SK-N-SH treated with all-trans-retinoic acid at 6 μM for 48 hours (cell line): Measurements from ENCODE around the gene FGFRL1.

Source experiments
- ATAC-seq: fragments of 200-7000 bp; cut with Tn5 transposase; 3 replicates; pipeline ENCODE4 v1.9.1; 2020; ENCODE audit warnings: mild to moderate bottlenecking, moderate library complexity
- BACH2 ChIP-seq: fragments of 250-450 bp; sonication (Bioruptor Pico); IDR thresholded peaks from 2 replicates; pipeline ENCODE4 v1.9.0; 2021; ENCODE audit warnings: mild to moderate bottlenecking, borderline replicate concordance
- CREB5 ChIP-seq: fragments of 250-450 bp; sonication (Bioruptor Pico); IDR thresholded peaks from 2 replicates; pipeline ENCODE4 v1.5.1; 2020; ENCODE audit warnings: low read depth, mild to moderate bottlenecking, moderate library complexity
- CSDC2 ChIP-seq: fragments of 250-450 bp; sonication (Bioruptor Pico); IDR thresholded peaks from 2 replicates; pipeline ENCODE4 v1.5.0; 2020; ENCODE audit warnings: mild to moderate bottlenecking, moderate library complexity
- CSRNP3 ChIP-seq: fragments of 250-450 bp; sonication (Bioruptor Pico); IDR thresholded peaks from 2 replicates; pipeline ENCODE4 v1.5.1; 2021; ENCODE audit warnings: mild to moderate bottlenecking, moderate library complexity
- ESRRG ChIP-seq: fragments of 250-450 bp; sonication (Bioruptor Pico); IDR thresholded peaks from 2 replicates; pipeline ENCODE4 v1.6.1; 2021; ENCODE audit warnings: mild to moderate bottlenecking
- GLIS3 ChIP-seq: fragments of 250-450 bp; sonication (Bioruptor Pico); IDR thresholded peaks from 2 replicates; pipeline ENCODE4 v1.5.0; 2020; ENCODE audit warnings: mild to moderate bottlenecking, moderate library complexity
- ISL1 ChIP-seq: fragments of 250-450 bp; sonication (Bioruptor Pico); IDR thresholded peaks from 2 replicates; pipeline ENCODE4 v2.1.2; 2022; ENCODE audit warnings: mild to moderate bottlenecking, moderate library complexity
- OSR1 ChIP-seq: fragments of 250-450 bp; sonication (Bioruptor Pico); IDR thresholded peaks from 2 replicates; pipeline ENCODE4 v1.8.0; 2022; ENCODE audit warnings: moderate library complexity, mild to moderate bottlenecking, inconsistent platforms
- PATZ1 ChIP-seq: fragments of 250-450 bp; sonication (Bioruptor Pico); IDR thresholded peaks from 2 replicates; pipeline ENCODE4 v1.8.0; 2020; ENCODE audit warnings: mild to moderate bottlenecking, moderate library complexity, borderline replicate concordance
- POU6F1 ChIP-seq: fragments of 250-450 bp; sonication (Bioruptor Pico); IDR thresholded peaks from 2 replicates; pipeline ENCODE4 v1.8.0; 2021; ENCODE audit warnings: low read depth, mild to moderate bottlenecking, moderate library complexity, borderline replicate concordance
- PPARA ChIP-seq: fragments of 250-450 bp; sonication (Bioruptor Pico); IDR thresholded peaks from 2 replicates; pipeline ENCODE4 v1.5.0; 2020; ENCODE audit warnings: mild to moderate bottlenecking, borderline replicate concordance
- SNAI2 ChIP-seq: fragments of 250-450 bp; sonication (Bioruptor Pico); IDR thresholded peaks from 2 replicates; pipeline ENCODE4 v1.5.0; 2020; ENCODE audit warnings: mild to moderate bottlenecking, moderate library complexity
- TCF4 ChIP-seq: fragments of 250-450 bp; sonication (Bioruptor Pico); IDR thresholded peaks from 2 replicates; pipeline ENCODE4 v1.8.0; 2021; ENCODE audit warnings: mild to moderate bottlenecking, moderate library complexity, borderline replicate concordance
- TOX ChIP-seq: fragments of 250-450 bp; sonication (Bioruptor Pico); IDR thresholded peaks from 2 replicates; pipeline ENCODE4 v1.8.0; 2021; ENCODE audit warnings: mild to moderate bottlenecking, moderate library complexity, borderline replicate concordance
- TSHZ2 ChIP-seq: fragments of 250-450 bp; sonication (Bioruptor Pico); IDR thresholded peaks from 2 replicates; pipeline ENCODE4 v1.5.0; 2020; ENCODE audit warnings: mild to moderate bottlenecking, moderate library complexity
- ZC3H10 ChIP-seq: fragments of 250-450 bp; sonication (Bioruptor Pico); IDR thresholded peaks from 2 replicates; pipeline ENCODE4 v1.5.1; 2021; ENCODE audit warnings: mild to moderate bottlenecking, moderate library complexity
- ZFP3 ChIP-seq: fragments of 250-450 bp; sonication (Bioruptor Pico); IDR thresholded peaks from 2 replicates; pipeline ENCODE4 v1.5.0; 2020; ENCODE audit warnings: mild to moderate bottlenecking, moderate library complexity
- ZFP30 ChIP-seq: fragments of 450-650 bp; formaldehyde crosslinking; IDR thresholded peaks from 2 replicates; pipeline ENCODE4 v1.5.0; 2022; ENCODE audit warnings: mild to moderate bottlenecking, moderate library complexity
- ZNF565 ChIP-seq: fragments of 450-650 bp; formaldehyde crosslinking; conservative IDR thresholded peaks from 2 replicates; pipeline ENCODE4 v1.5.0; 2020; ENCODE audit warnings: low read depth, mild to moderate bottlenecking, moderate library complexity
- ZNF70 ChIP-seq: fragments of 450-650 bp; formaldehyde crosslinking; IDR thresholded peaks from 2 replicates; pipeline ENCODE4 v1.5.0; 2020; ENCODE audit warnings: mild to moderate bottlenecking, moderate library complexity
- ZNF8 ChIP-seq: fragments of 450-650 bp; formaldehyde crosslinking; IDR thresholded peaks from 2 replicates; pipeline ENCODE4 v1.5.0; 2020; ENCODE audit warnings: mild to moderate bottlenecking, moderate library complexity

Gene FGFRL1

GRCh38 chr4:1029529-1029928, 18.1 kb downstream of the FGFRL1 start (continued):
- TF ChIP-seq CREB5 (CRISPR knock-in tag): no peak
- no peak for TF ChIP-seq OSR1 (CRISPR knock-in tag)
- no peak for TF ChIP-seq ZC3H10 (CRISPR knock-in tag)
- no peak for TF ChIP-seq ISL1 (CRISPR knock-in tag)

GRCh38 chr4:1030031-1030430, 18.6 kb downstream of the FGFRL1 start:
- ATAC-seq: peak; percentile 7; the same call in 1 of the 3 replicates
- TF ChIP-seq PPARA (CRISPR knock-in tag) (no peak), ESRRG (no peak), ISL1 (CRISPR knock-in tag) (no peak), TCF4 (CRISPR knock-in tag) (no peak), CSRNP3 (CRISPR knock-in tag) (no peak), ZNF70 (no peak), TSHZ2 (no peak), CSDC2 (no peak), PATZ1 (no peak), ZNF8 (CRISPR knock-in tag) (no peak), CREB5 (CRISPR knock-in tag) (no peak), ZC3H10 (CRISPR knock-in tag) (no peak), ZFP30 (CRISPR knock-in tag) (no peak), GLIS3 (CRISPR knock-in tag) (no peak), POU6F1 (CRISPR knock-in tag) (no peak), ZFP3 (CRISPR knock-in tag) (no peak), TOX (CRISPR knock-in tag) (no peak)

- TF ChIP-seq ZFP30 (CRISPR knock-in tag) (no peak), ESRRG (no peak), OSR1 (CRISPR knock-in tag) (no peak), ZNF8 (CRISPR knock-in tag) (no peak), SNAI2 (CRISPR knock-in tag) (no peak), CSDC2 (no peak), BACH2 (CRISPR knock-in tag) (no peak), TOX (CRISPR knock-in tag) (no peak), PATZ1 (no peak), GLIS3 (CRISPR knock-in tag) (no peak), CREB5 (CRISPR knock-in tag) (no peak), ISL1 (CRISPR knock-in tag) (no peak), PPARA (CRISPR knock-in tag) (no peak), TCF4 (CRISPR knock-in tag) (no peak), ZNF565 (no peak), CSRNP3 (CRISPR knock-in tag) (no peak)
- no peak for ATAC-seq
Measured at GRCh38 chr4:1030559-1030958, 19.1 kb downstream of the FGFRL1 start.
